HT-29 (cell line): ENCODE measurements around the gene RANBP3L. TPM values are rescaled to one million over a fixed set of nuclear protein-coding genes. Genes with fewer than 3 reads are reported as not detected.
"Not testable (repeated sequence)": the region's sequence is repeated elsewhere in the genome, so short reads cannot be mapped to it uniquely, and the experiment has no call there.

Experiments used
- DNase-seq: peaks from one replicate; pipeline ENCODE4 v3.0.0-alpha.2; 2015; ENCODE audit warnings: low spot score
- total RNA-seq: library from RNA; depleted of rRNA; stranded (reverse); fragments of >200 nt; shearing (Covaris generic); gene quantifications from 2 replicates; pipeline ENCODE4 v1.2.3, GENCODE V29; 2014

The RANBP3L gene
- total RNA-seq, 1 experiment from 2014 or later, result not detected

- DNase-seq, result no peak
Observed at GRCh38 chr5:36285837-36286615, 15.7 kb downstream of the RANBP3L start.

DNA sequence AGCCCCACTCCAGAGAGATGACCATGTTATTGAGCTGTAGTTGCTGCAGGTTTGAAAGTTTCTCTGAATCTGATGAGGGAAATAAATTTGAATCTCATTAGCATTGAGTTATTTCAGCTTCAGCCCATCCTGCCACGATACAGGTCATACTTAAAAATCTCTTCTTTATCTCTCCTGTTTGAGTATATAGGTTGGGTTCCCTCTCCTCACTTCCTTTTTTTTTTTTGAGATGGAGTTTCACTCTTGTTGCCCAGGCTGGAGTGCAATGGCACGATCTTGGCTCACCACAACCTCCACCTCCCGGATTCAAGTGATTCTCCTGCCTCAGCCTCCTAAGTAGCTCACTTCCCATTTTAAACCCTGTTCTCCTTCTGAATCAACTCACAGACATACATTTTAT is 17.9 kb downstream of the RANBP3L start:
- DNase-seq, result not testable (repeated sequence)

- DNase-seq, result no peak
Observed at GRCh38 chr5:36281626-36282025, 20.1 kb downstream of the RANBP3L start.

GRCh38 chr5:36279054-36279698 is 22.5 kb downstream of the RANBP3L start:
- no peak for DNase-seq

DNA sequence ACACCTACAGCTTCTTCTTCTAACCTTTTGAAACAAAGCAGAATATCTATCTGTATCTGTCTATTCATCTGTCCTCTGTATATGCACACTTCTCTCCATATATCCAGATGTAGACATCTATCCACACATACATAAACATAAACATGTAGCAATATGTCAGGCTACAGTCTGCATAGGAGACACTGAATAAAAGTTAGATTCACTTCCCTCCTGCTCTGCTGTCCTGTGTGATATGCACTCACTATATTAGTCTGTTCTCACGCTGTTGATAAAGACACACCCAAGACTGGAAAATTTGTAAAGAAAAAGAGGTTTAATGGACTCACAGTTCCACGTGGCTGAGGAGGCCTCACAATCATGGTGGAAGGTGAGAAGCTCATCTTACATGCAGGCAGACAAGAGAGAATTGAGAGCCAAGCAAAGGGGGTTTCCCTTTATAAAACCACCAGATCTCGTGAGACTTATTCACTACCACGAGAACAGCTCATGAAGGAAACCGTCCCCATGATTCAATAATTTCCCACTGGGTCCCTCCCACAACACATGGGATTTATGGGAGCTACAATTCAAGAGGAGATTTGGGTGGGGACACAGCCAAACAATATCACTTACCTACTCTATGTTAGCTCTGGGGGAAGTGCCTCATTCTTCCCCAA is 24.1 kb downstream of the RANBP3L start:
- no peak for DNase-seq

GRCh38 chr5:36276864-36277263 is 24.8 kb downstream of the RANBP3L start:
- no peak for DNase-seq

GRCh38 chr5:36273809-36274526 is 27.7 kb downstream of the RANBP3L start:
- no peak for DNase-seq

DNA sequence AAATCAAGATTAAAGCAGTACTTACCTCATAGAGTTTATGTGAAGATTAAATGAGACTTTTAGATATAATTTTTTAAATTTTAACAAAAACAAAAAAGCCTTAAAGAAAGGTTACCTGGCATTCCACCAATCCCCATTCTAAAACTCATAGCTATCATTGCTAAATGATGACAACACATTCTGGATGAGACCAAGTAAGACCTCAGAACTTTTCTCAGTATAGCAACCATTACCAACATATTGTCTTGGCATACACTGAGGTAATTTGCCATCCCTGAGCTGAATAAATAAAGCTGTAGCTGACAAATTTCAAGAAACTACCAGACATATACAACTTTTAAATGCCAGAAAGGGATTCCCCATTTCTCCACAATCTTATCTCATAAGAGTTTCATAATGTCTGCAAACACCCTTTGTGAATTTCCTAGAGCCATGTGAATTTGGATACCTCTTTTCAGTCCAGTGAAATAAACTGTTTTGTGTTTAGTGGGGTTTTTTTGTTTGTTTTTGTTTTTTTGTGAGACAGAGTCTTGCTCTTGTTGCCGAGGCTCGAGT is 29.5 kb downstream of the RANBP3L start:
- DNase-seq, result no peak

DNA sequence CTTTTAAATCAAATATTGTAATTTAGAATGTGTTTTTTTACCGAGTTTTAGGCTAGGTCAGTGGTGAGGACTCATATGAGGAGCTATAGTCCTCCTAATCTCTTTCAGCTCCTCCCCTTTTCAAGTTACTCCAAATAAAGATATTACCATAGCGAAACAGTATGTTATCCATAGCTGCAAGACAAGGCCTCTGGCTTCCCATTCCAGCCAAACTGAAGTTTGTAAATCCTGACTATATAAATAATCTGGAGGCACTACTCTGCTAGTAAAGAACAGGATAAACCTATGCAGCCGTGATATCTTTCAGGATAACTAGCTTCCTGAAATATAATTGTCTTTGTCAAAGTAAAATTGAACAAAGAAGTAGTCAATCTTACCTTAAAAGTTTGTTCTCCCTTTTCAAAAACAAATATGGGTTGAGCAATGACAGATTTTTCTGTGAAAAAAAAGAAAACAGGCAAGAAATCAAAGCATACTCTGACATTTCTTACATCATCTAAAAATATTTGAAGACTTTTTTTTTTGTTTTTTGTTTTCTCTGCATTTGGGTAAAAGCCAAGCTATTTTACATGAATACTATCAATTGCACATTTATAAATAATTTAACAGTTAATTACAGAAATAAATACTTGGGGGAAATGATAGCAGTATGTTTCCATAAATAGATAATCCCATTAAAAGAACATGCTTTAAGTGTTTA is 30.7 kb downstream of the RANBP3L start:
- no peak for DNase-seq

- DNase-seq, result no peak
Observed at GRCh38 chr5:36270175-36270574, 31.5 kb downstream of the RANBP3L start.

DNA sequence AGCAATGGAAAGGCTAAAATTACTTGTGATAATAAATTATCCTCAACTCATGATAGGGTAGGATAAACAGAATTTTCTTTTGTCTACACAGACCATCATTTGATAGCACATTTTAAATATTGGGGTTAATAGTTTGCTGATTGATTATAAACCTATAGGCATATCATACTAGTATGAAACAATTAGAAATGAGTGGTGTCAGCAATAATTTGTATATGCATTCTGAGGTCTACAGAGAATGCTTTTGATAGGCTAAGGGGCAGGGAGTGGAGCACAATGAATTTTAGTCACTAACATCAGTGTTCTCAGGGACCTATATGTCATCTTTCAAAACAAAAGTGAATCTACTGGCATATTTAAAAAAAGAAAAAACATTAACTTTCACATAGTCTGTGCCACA is 32.2 kb downstream of the RANBP3L start:
- DNase-seq, result no peak

DNA sequence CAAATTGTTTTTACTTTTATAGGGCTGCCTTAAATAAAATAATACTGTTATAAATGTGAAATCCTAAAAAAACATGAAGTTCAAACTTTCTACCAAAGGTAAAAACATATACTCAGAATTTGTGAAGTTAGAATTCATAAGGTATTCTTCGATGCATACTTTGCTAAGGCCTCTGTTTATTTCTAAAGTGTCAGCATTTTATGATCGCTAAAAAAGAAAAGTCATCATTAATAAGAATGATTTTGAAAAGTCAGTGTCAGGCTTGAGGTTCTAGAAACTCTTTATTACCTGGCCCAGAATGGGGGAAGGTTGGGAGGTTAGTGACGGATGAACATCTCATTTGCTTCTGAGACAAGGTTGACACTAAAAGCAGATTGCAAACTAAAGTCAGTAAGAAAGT is 33.8 kb downstream of the RANBP3L start:
- no peak for DNase-seq

GRCh38 chr5:36264202-36264760 is 37.4 kb downstream of the RANBP3L start:
- DNase-seq, result no peak

GRCh38 chr5:36261186-36261585 is 40.5 kb downstream of the RANBP3L start:
- DNase-seq, result no peak

DNA sequence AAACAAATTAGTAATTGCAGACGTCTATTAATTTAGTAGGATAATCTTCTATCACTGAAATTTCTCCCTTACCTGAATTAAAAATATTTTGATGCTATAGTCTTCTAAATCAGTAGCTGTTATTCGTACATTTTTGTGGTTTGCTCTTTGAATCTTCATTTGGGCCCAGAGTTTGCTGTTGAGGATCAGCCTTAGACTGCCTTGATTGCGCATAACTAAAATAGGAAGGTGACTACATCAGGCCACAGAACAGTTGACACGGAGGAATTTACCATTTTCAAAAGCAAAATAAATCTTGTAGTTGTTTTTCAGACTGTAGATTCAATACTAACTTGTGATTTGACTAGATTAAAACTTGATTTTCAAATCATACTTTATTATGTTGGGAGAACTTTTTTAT is 48.1 kb downstream of the RANBP3L start:
- no peak for DNase-seq

DNA sequence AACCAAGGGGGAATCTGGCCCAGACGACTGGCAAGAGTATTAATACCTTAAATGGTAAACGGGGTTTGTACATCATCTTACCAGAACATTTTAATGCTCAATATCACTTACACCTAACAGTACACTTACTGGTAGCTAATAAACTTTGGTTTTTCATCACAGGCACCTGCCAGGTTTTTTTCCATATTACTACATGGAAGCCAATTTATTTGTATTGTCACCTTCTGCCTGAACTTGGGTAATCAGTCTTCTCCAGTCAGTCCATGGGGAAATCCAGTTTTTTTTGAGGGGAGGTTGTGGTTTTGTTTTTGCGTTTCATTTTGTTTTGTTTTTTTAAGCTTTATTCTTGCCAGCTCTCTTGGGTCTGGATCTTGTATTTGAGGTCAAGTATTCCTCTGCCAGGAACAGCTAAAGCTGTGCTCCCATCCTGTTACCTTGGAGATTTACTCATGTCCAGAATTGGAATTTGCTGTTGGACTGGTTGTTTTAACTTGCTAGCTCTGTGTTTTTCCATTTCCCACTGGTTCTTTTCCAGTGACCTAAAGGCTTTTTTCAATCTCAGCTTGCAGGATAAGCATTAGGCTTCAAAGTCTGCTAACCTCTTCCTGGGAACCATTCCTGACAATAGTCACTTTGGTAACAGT is 48.9 kb downstream of the RANBP3L start:
- DNase-seq, result no peak

- DNase-seq, result no peak
Observed at GRCh38 chr5:36251218-36251617, 50.5 kb downstream of the RANBP3L start.

- no peak for DNase-seq
Observed at GRCh38 chr5:36250427-36250826, 51.3 kb downstream of the RANBP3L start.

DNA sequence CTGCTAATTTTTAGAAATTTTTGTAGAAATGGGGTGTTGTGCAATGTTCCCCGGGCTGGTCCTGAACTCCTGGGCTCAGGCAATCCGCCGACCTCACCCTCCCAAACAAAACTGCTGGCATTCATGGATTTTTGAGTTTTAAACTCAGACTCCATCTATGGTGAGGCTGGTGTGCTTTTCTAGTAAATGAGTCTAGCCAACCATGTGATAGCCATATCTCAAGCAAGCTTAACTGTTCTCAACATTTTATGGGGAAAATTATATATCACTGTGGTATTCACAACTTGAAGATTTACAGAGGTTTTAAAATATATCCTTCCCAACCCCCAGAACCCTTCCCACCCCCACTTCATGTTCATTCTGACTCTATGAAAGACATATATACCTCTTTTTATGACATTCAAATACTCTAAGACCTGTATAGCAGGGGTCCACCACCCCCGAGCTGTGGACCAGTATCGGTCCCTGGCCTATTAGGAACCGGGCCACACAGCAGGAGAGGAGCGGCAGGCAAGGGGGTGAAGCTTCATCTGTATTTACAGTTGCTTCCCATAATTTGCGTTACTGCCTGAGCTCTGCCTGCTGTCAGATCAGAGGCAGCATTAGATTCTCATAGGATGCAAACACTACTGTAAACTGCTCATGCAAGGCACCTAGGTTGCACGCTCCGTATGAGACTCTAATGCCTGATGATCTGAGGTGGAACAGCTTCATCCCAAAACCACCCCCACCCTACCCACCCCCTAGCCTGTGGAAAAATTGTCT is 55.5 kb downstream of the RANBP3L start:
- DNase-seq, result no peak

GRCh38 chr5:36244076-36244475 is 57.6 kb downstream of the RANBP3L start:
- no peak for DNase-seq
